ENCODE data around the gene PIK3R5. TPM values are rescaled to one million over a fixed set of nuclear protein-coding genes. Genes with fewer than 3 reads are reported as not detected.

PIK3R5 gene
- total and polyA plus RNA-seq, 12 donors: 1.2 to 51.7 (median 17.2) TPM

DNA sequence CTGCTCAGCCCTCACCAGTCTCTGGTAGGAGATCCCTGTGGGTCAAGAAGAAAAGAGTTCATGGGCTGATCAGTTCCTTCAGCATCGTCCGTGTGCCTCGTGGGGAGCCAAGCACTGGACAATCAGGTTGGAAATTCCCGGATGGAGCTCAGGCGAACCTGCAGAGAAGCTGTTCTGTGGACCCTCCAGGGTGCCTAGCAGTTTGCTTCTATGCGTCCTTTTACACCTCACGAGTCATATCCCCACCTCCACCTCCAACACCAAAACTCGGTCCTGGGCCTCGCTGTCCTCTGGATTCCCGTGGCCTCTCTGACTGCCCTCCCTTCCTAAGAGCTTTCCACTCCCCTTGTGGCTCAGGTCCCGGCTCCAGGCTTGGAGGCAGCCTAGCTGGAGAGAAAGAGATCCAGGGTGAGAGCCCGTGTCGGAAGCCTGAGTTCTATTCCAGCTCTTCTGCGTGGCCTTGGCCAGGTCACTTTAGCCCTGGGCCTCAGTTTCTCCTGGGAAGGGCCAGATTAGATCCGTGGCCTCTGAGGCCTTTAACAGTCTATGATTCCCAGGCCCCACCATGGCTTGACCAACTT lies 71.8 kb downstream of the PIK3R5 start:
- no peak overlapping the region for H3K27ac ChIP-seq
- intact Hi-C loops (cut with DNase I): no loop called here
- DNase-seq: no peak
- H3K27me3 ChIP-seq: no peaks in the 10 kb centered on the region
- no peak overlapping the region for H3K4me3 ChIP-seq
- TF ChIP-seq POLR2A (IDR thresholded peaks at IDR 0.05): no peak
- TF ChIP-seq, protein P1, sequence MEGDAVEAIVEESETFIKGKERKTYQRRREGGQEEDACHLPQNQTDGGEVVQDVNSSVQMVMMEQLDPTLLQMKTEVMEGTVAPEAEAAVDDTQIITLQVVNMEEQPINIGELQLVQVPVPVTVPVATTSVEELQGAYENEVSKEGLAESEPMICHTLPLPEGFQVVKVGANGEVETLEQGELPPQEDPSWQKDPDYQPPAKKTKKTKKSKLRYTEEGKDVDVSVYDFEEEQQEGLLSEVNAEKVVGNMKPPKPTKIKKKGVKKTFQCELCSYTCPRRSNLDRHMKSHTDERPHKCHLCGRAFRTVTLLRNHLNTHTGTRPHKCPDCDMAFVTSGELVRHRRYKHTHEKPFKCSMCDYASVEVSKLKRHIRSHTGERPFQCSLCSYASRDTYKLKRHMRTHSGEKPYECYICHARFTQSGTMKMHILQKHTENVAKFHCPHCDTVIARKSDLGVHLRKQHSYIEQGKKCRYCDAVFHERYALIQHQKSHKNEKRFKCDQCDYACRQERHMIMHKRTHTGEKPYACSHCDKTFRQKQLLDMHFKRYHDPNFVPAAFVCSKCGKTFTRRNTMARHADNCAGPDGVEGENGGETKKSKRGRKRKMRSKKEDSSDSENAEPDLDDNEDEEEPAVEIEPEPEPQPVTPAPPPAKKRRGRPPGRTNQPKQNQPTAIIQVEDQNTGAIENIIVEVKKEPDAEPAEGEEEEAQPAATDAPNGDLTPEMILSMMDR (IDR thresholded peaks at IDR 0.05): no peak
- no peaks in the 10 kb centered on the region for H3K36me3 ChIP-seq (replicated peaks in 1 of 2)
- H3K9me3 ChIP-seq (replicated peaks in 1 of 3): no peaks in the 10 kb centered on the region
- H3K4me1 ChIP-seq (replicated peaks in 1 of 2): peaks cover 0 to 7% of the 10 kb centered on the region in 2 donors
- 85 to 86% (median 85%) methylated on average over 10 to 15 of the region's 15 CpGs for WGBS, 4 donors

DNA sequence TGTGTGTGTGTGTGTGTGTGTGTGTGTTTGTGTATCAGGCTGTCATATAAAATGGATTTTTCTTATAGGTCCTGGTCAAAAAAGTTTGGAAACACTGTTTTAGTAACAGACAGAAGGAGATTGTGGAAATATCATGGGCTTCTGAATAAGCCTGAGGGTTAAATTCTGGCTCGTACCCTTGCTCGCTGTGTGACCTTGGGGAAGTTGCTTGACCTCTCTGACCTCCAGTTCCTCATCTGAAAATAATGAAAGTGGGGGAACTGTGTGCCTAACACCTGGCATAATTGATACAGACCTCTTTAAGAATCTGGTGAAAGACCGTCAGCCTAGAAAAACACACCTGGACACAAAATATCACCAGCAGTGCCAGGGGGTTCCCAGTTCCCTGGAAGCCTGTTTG lies 72.4 kb downstream of the PIK3R5 start:
- intact Hi-C loops (cut with DNase I): no loop called here
- Histone ChIP-seq H3K4me1 (replicated peaks in 1 of 2) (peaks cover 0 to 7% of the 10 kb centered on the region in 2 donors), H3K36me3 (replicated peaks in 1 of 2) (no peaks in the 10 kb centered on the region), H3K27ac (no peak overlapping the region), H3K9me3 (replicated peaks in 1 of 3) (no peaks in the 10 kb centered on the region), H3K4me3 (no peak overlapping the region), H3K27me3 (no peaks in the 10 kb centered on the region)
- DNase-seq: no peak
- 61 to 75% (median 67%) methylated on average over 3 of the region's 3 CpGs for WGBS, 4 donors
- TF ChIP-seq, protein P1 (IDR thresholded peaks at IDR 0.05): no peak
- TF ChIP-seq POLR2A (IDR thresholded peaks at IDR 0.05): no peak

DNA sequence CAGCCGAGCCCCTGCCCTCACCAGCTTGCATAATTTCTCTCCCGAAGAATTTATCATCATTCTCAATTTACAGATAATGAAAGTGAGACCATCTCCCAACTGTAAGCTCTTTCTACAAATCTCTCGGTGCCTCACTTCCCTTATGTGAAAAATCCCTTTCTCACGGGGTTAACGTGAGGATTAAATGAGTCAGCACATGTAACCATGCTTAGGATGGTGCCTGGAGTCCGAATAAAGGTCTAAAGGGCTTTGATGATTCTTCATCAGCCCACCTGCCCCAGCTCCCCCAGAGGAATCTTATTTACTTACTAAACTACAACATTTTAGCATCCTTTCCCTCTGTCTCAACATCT lies 73.2 kb downstream of the PIK3R5 start:
- WGBS, 4 donors: 61 to 70% (median 68%) methylated on average over 6 of the region's 6 CpGs
- Histone ChIP-seq H3K4me3 (no peak overlapping the region), H3K36me3 (replicated peaks in 1 of 2) (no peaks in the 10 kb centered on the region), H3K9me3 (replicated peaks in 1 of 3) (no peaks in the 10 kb centered on the region), H3K27me3 (no peaks in the 10 kb centered on the region), H3K4me1 (replicated peaks in 1 of 2) (peaks cover 0 to 7% of the 10 kb centered on the region in 2 donors), H3K27ac (no peak overlapping the region)
- intact Hi-C loops (cut with DNase I): no loop called here
- TF ChIP-seq, protein P1 (IDR thresholded peaks at IDR 0.05): no peak
- no peak for TF ChIP-seq POLR2A (IDR thresholded peaks at IDR 0.05)
- no peak for DNase-seq

DNA sequence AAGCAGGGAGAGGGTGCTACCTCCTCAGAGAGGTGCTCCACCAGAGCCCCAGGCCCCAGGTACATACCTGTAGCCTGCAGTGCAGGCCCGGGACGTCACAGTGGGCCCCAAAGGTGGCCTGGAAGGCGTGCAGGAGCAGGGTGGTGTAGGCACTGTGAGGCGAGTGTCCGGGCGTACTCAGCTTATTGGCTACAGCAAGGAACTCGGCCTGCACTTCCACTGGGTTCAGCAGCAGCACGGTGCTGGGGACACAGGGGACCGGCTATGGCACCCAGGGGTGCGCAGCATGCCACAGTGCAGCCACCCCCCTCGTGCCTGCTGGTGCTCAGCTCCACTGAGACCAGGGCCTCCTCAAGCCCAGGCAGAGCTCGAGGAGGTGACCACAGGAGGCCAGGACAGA lies 74.8 kb downstream of the PIK3R5 start:
- H3K27me3 ChIP-seq: no peaks in the 10 kb centered on the region
- no peak overlapping the region for H3K4me3 ChIP-seq
- intact Hi-C loops (cut with DNase I): no loop called here
- no peaks in the 10 kb centered on the region for H3K9me3 ChIP-seq (replicated peaks in 1 of 3)
- WGBS, 4 donors: 86 to 91% (median 90%) methylated on average over 1 to 12 of the region's 12 CpGs
- H3K27ac ChIP-seq: no peak overlapping the region
- H3K36me3 ChIP-seq (replicated peaks in 1 of 2): no peaks in the 10 kb centered on the region
- TF ChIP-seq, protein P1 (IDR thresholded peaks at IDR 0.05): no peak
- TF ChIP-seq POLR2A (IDR thresholded peaks at IDR 0.05): no peak
- no peak for DNase-seq
- peaks cover 0 to 7% of the 10 kb centered on the region in 2 donors for H3K4me1 ChIP-seq (replicated peaks in 1 of 2)

All from adrenal gland (tissue), 12 donors.